HG02759 (cell line): Measurements from ENCODE around the gene DMBT1.

ENCODE experiments used
- ATAC-seq: cut with Tn5 transposase; IDR thresholded peaks from one replicate; pipeline ENCODE4 v1.9.1; 2021; ENCODE audit warnings: mild to moderate bottlenecking, moderate library complexity; ENCODE audit not compliant: unreplicated experiment

Gene DMBT1

DNA sequence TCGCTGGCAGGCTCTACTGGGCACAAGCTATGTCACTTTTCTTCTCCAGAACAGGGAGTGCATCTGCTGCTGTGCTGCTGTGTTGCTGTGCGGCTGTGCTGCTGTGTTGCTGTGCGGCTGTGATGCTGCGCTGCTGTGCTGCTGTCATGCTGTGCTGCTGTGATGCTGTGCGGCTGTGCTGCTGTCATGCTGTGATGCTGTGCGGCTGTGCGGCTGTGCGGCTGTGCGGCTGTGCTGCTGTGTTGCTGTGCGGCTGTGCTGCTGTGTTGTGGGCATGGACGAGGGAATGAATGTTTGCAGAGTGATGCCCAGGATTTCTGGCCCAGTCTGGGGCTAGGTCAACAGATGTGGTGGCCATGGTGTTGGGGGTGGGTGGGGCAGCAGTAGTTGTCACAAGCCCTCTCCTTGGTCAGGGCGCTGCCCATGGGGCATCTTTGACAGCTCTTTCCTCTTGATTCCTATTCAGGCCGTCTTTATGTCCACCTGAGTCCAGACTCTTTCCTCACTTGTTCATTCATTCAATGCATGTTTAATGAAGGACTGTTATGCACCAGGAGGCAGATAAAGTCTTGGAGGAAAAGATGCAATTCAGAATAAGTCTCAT lies 83.5 kb downstream of the DMBT1 start:
- no peak for ATAC-seq

DNA sequence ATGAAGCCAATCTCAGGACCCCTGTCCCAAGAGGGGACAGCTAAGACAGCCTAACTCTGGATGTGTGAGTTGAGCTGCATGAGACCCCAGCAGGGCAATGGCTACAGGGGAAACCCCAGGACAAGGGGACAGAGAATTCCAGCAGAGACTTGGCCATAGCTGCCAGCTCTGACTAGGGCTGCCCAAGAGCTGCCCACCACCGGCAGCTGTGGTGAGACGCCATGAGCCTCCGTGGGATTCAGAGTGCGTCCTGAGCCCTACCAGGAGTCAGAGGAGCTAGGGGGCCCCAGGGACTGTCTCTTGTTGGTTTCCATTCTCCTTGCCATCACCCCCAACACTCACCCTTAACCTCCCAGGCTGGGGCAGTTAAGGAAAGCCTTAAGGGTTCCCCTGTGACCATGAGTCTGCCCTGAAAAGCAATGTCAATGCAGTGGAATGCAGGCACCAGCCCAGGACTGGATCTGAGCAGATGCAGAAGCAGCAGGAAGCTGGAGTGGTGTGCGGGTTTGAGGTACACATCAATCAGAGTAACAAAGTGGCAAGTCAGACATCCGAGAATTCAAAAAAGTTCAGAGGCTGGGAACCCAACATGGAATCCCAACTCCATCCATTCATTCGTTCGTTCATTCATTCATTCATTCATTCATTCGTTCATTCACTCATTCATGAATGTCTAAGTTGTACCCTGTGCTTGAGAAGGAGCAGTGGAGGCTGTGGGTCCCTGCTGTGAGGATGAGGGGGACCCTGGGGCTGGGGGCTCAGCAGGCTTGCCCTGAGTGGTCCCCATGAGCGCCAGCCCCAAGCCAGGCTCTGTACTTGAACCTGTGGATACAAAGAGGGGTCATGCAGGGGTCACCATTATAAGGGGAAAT lies 86.2 kb downstream of the DMBT1 start:
- no peak for ATAC-seq

DNA sequence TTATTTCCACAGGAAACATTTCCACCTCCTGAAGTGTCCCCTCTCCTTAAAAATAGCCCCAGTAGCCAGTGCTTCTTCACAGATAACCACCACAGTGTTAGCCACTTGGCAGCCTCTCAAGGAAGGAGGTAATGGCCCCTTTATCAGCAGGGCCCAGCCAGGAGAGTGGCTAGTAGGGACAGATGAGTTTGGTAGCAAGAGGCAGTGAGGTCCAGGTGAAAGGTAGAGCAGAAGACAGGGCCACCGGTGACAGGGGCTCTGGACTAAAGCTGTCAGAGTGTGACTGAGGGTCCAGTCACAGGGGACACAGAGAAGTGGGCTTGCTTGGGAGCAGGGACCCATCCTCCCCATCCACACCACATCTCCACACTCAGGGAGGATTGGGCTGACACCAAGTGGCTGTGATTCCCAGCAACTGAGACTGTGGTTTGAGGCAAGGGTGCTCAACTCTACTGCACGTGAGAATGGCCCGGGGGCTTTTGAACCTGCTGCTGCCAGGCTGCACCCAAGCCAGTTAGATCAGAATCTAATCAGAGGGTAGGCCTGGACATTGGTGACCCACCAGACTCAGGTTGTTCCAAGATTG lies 86.9 kb downstream of the DMBT1 start:
- ATAC-seq, result no peak

DNA sequence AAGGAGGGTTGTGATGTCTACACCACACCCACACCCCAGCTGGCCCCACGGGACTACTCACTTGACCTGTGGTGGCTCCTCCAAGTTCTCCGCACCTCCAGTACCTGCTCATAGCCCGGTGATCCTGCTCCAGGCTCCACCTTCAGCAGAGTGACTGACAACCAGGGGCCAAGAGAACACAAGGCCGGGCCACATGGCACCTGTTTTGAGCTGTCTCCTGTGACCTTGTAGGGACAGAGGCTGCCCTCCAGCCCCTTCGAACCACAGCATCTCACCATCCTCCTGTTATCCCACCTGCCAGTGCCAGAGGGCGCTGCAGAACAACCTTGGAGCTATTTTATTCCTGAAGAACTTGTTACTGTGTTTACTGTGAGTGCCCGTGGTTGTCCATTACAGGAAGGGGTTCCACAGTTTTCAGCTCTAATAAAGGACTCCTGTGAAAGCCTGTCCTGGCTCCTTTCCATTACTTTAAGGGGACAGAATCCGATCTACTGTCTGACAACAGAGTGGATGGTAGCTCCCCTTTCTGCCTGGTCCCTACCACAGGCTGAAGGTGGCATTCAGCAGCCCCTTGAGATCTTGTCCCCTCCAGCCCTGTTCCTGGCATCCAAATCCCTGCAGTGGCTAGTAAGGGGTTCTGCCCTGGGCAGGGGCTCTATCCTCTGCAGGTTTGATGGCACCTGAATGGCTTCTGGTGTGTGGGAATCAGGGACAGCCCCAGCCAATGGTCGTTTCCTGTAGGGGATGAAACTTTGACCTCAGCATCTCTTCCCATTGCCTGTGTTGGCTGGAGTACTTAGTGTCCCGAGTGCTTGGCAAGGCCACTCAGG lies 88.3 kb downstream of the DMBT1 start:
- no peak for ATAC-seq

DNA sequence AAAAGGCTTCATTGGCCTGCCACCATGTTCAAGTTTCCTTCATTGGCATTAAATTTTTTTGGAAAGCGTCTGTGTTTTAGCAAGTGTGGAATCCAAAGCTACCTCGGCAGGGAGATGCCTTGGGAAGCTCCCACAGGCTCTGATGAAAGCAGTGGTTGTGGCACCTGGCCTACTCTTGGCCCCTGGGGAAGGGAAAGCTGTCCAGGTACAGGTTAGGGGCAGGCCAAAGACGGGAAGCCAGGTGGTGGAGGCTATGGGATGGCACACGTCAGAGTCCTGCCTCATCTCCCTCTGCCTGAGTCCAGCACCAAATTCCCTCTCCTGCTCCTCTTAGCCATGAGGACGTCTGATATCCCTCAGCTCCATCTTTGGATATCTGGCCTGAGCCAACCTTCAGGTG lies 89.3 kb downstream of the DMBT1 start:
- ATAC-seq, result no peak

DNA sequence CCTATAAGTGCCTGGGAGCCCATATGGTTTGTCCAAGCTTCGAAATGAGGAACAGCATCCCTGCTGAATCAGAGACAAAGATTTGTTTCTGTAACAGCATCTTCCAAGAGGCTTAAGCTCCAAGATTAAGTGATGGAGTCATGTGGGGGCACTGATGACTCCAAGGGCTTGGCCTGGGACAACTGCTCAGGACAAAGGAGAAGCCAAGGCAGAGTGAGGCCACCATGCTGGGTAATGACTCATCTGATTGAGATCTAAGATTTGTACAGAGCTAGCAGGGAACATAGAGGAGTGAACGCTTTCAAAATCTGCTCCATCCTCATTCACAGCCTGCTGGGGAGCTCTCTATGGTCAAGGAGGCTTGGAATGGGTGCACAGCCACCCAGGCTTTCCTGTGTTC lies 89.8 kb downstream of the DMBT1 start:
- no peak for ATAC-seq

DNA sequence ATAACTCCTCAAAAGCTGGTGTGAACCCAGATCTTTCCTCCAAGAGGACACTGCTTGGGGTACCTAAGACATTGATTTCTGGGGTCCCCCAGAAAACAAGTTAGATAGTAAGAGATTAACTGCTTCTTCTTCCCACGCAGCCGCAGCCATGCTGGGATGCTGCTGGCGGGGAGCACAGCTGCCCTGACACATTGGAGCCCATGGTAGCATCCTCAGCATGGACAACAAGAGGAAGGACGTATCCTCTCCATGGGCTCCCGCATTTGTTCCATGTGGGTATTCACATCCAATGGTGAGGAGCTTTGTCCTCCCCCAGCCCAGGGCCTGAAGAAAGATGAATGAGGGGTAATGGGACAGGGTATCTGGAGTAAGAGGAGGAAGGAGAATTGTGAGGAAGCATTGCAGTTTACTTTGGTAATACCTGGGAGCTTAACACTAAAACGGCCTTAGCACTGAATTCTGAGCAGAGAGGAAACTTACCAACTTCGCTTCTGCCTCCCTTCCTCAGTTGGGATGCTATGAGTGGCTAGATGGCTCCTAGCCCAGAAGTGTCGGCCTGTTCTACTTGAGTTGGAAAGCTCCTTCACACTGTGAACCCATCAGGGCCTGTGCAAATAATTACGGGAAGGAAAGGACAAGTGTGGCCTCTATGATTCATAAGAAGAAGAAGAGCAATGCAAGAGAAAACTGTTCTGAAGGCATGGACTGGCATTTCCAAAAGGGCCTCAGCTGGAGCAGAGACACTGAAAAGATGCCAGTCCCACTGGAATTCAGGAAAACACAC lies 95.2 kb downstream of the DMBT1 start:
- no peak for ATAC-seq

DNA sequence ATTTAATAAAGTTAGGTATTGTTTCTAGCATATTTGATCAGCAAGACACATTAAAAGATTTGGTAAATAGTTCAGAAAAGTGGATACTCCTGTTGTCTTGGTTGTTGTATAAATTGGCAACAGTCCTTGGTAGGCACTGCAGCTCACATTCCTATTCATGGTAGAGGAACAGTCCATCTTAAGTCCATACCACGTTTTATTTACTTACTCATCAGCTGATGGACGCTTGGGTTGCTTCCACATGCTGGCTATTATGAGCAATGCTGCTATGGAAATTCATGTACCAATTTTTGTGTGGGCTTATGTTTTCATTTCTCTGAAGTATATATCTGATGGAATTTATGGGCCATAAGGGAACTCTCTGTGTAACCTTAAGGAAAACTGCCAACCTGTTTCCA lies 95.8 kb downstream of the DMBT1 start:
- ATAC-seq, result no peak

DNA sequence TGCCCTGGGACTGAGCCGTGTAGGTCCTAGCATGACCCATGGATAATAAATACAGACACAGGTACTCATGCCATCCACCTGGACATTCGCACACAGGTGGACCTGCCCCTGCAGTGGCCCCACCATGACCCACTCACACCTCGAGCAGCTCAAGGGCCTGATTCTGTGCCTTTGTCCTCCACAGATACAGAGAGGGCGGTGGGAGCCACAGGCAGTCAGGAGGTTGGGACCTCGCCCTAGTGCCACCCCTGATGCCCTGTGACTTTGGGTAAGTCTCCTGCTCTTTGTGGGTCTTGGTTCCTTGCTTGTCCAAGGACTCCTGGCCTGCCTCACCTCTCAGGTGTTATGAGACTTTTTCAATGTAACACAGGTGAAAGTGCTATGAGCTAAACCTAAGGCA lies 96.2 kb downstream of the DMBT1 start:
- no peak for ATAC-seq

DNA sequence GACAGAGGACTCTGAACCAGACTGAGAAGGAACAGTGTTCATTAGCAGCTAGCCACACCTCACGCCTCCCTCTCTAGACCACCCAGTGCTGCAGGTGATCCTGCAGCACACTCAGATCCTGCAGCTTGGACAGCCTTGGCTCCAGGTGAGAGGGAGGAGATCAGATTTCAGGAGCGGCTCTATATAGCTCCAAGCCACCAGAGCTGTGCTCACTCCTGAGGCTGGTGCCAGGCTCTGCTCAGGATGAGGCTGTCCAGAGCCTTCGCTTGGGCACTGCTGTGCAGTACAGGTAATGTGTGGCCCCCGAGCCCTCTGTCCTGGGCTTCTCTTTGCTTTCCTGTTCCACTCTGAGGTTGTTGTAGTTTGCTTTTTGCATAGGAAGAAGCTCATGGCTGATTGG lies 96.7 kb downstream of the DMBT1 start:
- no peak for ATAC-seq

DNA sequence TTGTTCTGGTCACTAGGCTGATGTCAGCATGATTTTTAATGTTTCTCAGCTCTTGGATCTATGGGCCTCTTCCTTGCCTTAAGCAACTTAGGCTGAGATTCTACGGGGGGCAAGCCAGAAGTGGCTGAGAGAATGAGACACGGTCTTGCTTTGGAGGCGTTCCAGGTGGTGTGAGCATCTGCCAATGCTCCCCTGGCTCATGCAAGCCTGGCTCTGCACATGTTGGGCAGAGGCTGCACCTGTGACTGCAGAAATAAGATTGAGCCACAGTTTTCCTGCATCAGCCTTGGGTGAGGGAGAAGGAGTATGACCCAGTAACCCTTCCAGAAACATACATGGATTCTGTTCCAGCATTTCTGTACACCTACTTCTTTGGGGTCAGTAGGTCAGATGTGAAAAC lies 97.2 kb downstream of the DMBT1 start:
- no peak for ATAC-seq

DNA sequence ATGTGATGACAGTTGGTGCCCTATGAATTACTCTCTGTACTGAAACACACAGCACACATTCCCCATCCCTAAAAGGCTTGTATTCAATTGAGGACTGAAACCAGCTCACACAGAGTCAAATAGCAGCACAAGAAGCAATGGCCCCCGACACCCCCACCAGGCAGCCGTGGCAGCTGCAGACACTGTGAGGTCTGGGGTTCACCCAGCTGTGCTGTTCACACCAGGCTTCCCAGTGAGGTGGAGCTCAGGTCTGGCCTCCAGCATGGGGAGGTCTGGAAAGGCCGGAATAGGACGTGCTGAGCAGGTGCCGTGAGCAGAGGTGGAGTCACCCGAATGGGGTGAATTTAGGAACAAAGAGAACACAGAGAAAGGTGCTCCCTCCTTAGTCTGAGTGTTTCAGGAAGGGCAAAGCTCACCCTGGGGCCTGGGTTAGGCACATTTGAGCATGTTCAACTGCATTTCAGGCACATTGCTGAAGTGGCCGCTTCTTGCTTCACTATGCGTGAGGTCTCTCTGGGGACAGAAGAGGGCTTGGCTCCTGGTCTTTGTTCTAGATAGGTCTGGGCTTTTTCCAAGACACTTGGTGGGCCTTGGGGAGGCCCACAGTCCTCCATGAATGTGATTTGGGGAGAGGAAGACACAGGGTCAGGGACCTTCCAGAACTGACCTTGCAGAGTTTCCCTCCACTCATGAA lies 97.9 kb downstream of the DMBT1 start:
- no peak for ATAC-seq

DNA sequence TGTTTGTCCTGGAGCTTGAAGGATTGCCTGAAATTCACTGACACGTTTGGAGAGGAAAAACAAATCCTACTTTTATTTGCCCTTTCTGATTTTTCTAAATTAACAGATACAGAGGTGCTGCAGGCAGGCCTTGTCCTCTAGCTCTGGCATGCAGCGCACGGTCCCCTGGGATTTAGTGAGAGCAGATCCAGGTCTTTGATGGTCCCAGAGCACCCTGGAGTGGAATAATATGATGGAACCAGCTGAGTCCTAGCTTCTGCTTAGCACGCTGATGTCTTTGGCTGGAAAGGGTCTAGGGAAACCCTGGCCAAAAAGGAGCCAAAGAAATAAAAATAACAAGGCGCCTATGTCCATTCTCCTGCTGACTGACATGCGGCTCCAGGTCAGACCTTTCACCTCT lies 98.6 kb downstream of the DMBT1 start:
- no peak for ATAC-seq

DNA sequence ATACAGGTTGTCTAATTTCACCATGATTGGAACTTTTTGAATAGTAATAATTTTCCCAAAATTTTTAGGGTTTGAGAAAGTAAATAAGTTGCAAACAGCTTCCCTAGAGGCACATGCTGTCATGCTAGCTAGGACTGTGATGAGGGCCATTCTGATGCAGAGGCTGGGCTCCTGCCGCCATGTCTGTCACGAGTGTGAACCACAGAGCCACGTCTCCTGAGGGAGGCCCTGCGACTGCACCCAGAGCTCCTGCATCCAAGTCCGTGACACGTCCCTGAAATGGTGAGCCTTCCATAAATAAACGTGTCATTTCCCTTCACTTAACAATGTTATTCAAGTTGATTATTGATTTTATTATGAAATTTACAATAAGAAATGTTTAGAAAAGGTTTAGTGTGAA lies 99.1 kb downstream of the DMBT1 start:
- ATAC-seq, result no peak

DNA sequence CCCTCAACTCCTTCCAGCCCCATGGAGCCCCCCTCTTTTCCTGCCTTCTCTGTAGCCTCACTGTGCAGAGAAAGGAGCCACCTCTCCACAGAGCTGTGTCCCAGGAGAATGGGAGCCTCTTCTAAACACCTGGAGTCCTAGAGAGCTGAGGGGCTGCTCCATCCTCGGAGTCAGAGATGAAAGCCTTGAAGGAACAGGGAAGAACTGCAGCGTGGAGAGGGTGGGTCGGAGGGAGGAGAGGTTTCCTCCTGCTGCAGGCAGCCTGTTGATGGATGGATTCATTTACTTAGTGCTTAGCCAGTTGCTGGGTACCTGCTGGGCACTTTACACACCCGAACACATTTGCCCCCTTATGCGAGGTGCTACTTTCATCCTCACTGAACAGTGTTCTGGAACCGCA lies 100.1 kb downstream of the DMBT1 start:
- no peak for ATAC-seq

DNA sequence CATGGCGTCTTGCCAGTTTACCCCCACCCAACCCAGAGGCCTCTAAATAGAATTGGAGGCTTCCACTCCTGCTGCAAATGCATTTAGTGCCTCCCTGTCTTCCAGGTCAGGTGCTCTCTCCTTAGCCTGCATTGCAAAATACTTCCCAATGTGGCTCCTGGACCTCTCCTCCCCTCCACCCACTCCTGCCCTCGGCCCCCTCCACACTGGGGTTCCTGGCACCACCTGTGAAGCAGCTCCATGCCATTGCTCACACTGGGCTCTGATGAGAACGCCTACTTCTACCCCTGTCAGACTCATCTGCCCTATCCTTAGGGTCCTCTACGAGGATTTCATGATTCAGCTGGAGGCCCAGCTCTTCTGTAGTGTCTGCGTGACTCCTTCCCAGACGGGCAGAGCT lies 101.7 kb downstream of the DMBT1 start:
- no peak for ATAC-seq

DNA sequence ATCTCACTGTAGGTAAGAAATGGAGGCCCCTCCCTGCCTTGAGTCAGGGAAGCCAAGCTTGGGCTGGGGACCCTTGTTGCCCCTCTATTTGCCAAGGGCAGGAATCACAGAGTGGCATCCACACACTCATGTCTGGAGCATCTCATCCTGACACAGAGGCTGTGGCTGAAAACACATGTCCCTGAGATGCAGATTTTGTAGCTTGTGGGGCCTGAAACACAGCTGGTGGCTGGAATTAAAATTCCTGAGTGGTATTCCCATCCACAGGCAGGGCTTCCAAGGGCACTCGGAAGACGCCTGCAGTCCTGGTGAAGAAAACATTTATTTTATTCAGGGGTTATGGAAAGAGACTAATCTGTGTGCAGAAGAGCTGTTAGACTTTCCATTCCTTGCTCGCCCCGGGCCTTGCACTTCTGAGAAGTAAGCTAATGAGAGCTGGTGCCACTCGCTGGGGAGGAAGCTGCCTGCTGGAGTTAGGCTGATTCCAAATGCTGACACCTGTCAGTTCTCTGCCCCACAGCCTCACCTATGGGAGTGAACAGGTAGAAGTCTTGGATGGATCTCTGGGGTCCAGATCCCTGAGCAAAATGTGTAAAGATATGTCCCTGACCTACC lies 103.1 kb downstream of the DMBT1 start:
- no peak for ATAC-seq

DNA sequence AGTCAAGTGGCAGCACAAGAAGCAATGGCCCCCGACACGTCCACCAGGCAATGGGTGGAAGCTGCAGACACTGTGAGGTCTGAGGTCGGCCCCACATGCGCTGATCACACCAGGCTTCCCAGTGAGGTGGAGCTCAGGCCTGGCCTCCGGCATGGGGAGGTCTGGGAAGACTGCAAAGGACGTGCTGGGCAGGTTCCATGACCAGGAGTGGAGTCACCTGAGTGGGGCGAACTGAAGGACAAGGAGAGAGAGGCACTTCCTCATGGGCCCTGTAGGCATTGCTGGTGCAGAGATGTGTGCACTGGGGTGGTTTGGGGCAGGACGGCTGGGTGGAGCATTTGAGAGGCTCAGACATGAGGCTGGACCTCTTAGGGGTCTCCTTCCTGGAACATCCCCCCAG lies 103.9 kb downstream of the DMBT1 start:
- no peak for ATAC-seq

DNA sequence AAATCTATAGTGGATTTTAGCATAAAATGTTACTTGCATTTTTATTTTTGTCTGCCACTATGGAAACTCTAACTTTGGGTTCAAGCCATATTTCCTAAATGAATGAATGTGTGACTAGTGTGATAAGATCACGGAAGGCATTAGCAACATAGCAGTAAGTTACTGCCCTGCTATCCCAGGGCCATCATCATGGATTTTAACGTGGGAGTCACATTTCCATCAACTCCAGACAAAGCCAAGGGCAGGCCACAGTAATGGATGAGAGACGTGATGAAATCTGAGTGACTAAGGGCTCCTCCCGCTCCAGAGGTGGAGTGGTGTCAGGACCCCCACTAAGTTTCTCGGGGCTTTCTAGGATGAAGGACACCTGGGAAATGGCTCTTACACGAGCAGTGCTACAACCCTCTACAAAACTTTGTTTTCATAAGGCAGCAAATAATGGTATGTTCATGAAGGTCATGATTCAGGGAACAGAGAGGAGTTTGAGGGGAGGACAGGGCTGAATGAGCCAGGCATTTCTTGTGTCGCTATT lies 104.8 kb downstream of the DMBT1 start:
- no peak for ATAC-seq
